Measurements from ENCODE around the gene PLAAT4. TPM values are rescaled to one million over a fixed set of nuclear protein-coding genes. Genes with fewer than 3 reads are reported as not detected.
"Not testable (repeated sequence)": the region's sequence is repeated elsewhere in the genome, so short reads cannot be mapped to it uniquely, and the experiment has no call there.

PLAAT4 gene
- total RNA-seq, 1 donor from 2014 or later = 25.3 TPM

- no peak for ATAC-seq
These were observed 26.8 kb downstream of the PLAAT4 start, which contains the start of gene PLAAT2 for GRCh38 chr11:63563201-63564055. TSS of gene PLAAT2 (minus strand) at chr11:63563379. CDS start at chr11:63563324, 55 bp downstream.

GRCh38 chr11:63564056-63564774, 27.6 kb downstream of the PLAAT4 start:
- DNase-seq (no peak), ATAC-seq (no peak)
- intact Hi-C loops (cut with micrococcal nuclease) = no loop called here

More at GRCh38 chr11:63563201-63564055, 26.8 kb downstream of the PLAAT4 start, which contains the start of gene PLAAT2:
- intact Hi-C loops (cut with micrococcal nuclease) = no loop called here
- DNase-seq = no peak

- DNase-seq (no peak), ATAC-seq (no peak)
- intact Hi-C loops (cut with micrococcal nuclease) = no loop called here
These were observed 28.3 kb downstream of the PLAAT4 start for GRCh38 chr11:63564784-63565350.

- ATAC-seq (peak; percentile 94), DNase-seq (no peak)
- intact Hi-C loops (cut with micrococcal nuclease) = no loop called here
These were observed 30.6 kb downstream of the PLAAT4 start for GRCh38 chr11:63567044-63567840.

- ATAC-seq (no peak), DNase-seq (no peak)
- intact Hi-C loops (cut with micrococcal nuclease) = no loop called here
These were observed 33.0 kb downstream of the PLAAT4 start for GRCh38 chr11:63569570-63569969.

GRCh38 chr11:63572026-63572688, 35.5 kb downstream of the PLAAT4 start:
- intact Hi-C loops (cut with micrococcal nuclease) = no loop called here
- no peak for DNase-seq

GRCh38 chr11:63573881-63574855, 37.6 kb downstream of the PLAAT4 start:
- peak; percentile 87 for ATAC-seq
- intact Hi-C loops (cut with micrococcal nuclease) = no loop called here

More at GRCh38 chr11:63572026-63572688, 35.5 kb downstream of the PLAAT4 start:
- ATAC-seq = no peak

GRCh38 chr11:63574856-63575602, 38.4 kb downstream of the PLAAT4 start:
- peak; percentile 50 for DNase-seq
- ATAC-seq = peak; percentile 91

More at GRCh38 chr11:63573881-63574855, 37.6 kb downstream of the PLAAT4 start:
- DNase-seq = peak; percentile 38

GRCh38 chr11:63578882-63579281, 42.3 kb downstream of the PLAAT4 start:
- DNase-seq; intact Hi-C loops (cut with micrococcal nuclease); ATAC-seq: not testable (repeated sequence)

More at GRCh38 chr11:63574856-63575602, 38.4 kb downstream of the PLAAT4 start:
- intact Hi-C loops (cut with micrococcal nuclease) = no loop called here

GRCh38 chr11:63581224-63581623, 44.6 kb downstream of the PLAAT4 start:
- ATAC-seq; intact Hi-C loops (cut with micrococcal nuclease); DNase-seq: not testable (repeated sequence)

GRCh38 chr11:63583357-63583677, 46.7 kb downstream of the PLAAT4 start:
- DNase-seq = no peak
- intact Hi-C loops (cut with micrococcal nuclease) = no loop called here
- no peak for ATAC-seq

- DNase-seq (no peak), ATAC-seq (no peak)
- intact Hi-C loops (cut with micrococcal nuclease) = no loop called here
These were observed 50.0 kb downstream of the PLAAT4 start for GRCh38 chr11:63586451-63587166.

- ATAC-seq (peak; percentile 66), DNase-seq (peak; percentile 49)
- intact Hi-C loops (cut with micrococcal nuclease) = no loop called here
These were observed 52.4 kb downstream of the PLAAT4 start for GRCh38 chr11:63589000-63589399.

- ATAC-seq = no peak
- no peak for DNase-seq
- intact Hi-C loops (cut with micrococcal nuclease) = no loop called here
These were observed 53.6 kb downstream of the PLAAT4 start for GRCh38 chr11:63590024-63590788.

- ATAC-seq = no peak
- intact Hi-C loops (cut with micrococcal nuclease) = no loop called here
- DNase-seq = no peak
These were observed 56.4 kb downstream of the PLAAT4 start for GRCh38 chr11:63592975-63593395.
